Upper lobe of left lung (tissue), 4 donors: ENCODE results near the gene ADAM12.

ENCODE experiments used
- CTCF ChIP-seq, 6 experiments: fragments of 450-650 bp in 4 of 6; fragments of 200-600 bp in 2 of 6; sonication (generic) in 2 of 6; IDR thresholded peaks; one replicate each; pipeline ENCODE4 v1.5.1; 2016 to 2019; ENCODE audit warnings: antibody characterized with exemption in 6 of 6
- POLR2A ChIP-seq, 4 donors: fragments of 450-650 bp; IDR thresholded peaks; one replicate each; pipeline ENCODE4 v1.5.1; 2016 to 2017; ENCODE audit warnings: antibody characterized with exemption in 4 of 4, mild to moderate bottlenecking in 2 of 4
- POLR2AphosphoS5 ChIP-seq, 2 donors: sonication (generic); formaldehyde crosslinking; IDR thresholded peaks; one replicate each; pipeline ENCODE4 v1.5.1; 2017; ENCODE audit warnings: antibody characterized with exemption in 2 of 2

DNA sequence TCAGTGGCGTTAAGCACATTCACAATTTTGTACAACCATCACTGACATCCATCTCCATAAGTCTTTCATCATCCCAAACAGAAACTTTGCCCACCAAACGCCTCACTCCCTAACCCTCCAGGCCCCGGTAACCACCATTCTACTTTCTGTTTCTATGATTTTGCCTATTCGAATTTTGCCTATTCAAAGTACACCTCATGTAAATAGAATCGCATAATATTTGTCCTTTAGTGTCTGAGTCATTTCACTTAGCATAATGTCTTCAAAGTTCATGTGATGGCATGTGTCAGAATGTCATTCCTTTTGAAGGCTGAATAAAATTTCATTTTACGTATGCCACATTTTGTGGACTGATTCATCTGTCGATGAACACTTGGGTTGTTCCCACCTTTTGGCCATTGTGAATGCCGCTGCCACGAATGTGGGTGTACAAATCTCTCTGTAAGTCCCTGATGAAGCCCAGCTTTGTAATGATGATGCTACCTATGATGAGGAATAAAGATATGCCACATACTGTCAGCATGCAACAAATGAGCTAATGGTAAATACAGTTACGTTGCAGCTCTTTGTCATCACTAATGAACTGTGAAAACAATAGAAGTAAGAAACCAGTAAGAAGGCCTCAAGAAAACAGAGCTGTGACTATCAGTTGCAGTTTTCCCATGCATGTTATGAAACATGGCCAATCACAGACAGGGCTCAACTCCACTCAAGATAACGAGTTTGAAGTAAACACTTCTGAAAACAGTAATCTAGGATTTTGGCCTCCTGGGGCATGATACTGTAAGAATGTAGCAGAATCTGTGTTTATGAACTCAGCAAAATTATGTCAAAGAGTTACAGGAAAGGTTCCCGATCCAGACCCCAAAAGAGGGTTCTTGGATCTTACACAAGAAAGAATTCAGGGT lies 120.0 kb downstream of the ADAM12 start:
- TF ChIP-seq CTCF (IDR thresholded peaks at IDR 0.05), result no peak
- no peak for TF ChIP-seq POLR2AphosphoS5 (IDR thresholded peaks at IDR 0.05)
- no peak for TF ChIP-seq POLR2A (IDR thresholded peaks at IDR 0.05)
